Loucy (cell line): ENCODE results near the gene TJP2.

Experiments used
- CTCF ChIP-seq: fragments of 200-600 bp; sonication (generic); conservative IDR thresholded peaks from 2 replicates; pipeline ENCODE4 v1.5.1; 2014; ENCODE audit warnings: mild to moderate bottlenecking, antibody characterized with exemption, low read length
- EZH2phosphoT487 ChIP-seq: fragments of 200-600 bp; IDR thresholded peaks from 2 replicates; pipeline ENCODE4 v1.6.1; 2018; ENCODE audit warnings: antibody characterized with exemption, mild to moderate bottlenecking, moderate library complexity, borderline replicate concordance

- no peak for TF ChIP-seq EZH2phosphoT487
- TF ChIP-seq CTCF = no peak
Measured at GRCh38 chr9:69180670-69181069, 6.6 kb downstream of the TJP2 start.
